Measurements from ENCODE around the gene GORASP1.

Gene GORASP1

DNA sequence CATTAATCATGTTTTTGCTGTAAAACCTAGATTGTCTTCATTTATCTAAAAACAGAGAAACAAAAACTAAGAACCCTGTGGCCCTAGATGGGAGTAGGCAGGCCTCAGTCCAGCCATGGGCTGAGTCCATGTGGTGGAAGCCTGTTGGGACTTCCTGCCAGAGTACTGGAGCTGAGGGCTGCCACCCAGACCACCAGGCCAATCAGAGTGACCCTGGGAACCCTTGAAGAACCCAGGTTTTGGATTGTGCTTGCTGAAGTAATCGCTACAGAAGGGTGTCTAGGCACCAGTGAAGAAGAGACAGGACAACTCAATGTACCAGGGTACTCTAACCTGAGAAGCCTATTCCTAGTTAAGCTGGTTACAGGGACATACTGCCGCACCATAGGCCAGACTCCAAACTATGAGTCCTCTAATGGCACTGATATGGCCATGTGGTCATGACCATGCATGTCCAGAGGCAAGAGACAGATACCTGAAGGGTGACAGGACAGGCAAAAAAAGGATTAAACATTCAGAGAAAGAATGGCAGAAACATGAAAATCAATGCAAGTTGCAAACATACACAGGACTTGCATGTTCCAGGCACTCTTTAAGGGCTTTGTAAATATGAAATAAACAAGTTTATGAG, 33.0 kb upstream of the GORASP1 start:
- no peak for FAIRE-seq

DNA sequence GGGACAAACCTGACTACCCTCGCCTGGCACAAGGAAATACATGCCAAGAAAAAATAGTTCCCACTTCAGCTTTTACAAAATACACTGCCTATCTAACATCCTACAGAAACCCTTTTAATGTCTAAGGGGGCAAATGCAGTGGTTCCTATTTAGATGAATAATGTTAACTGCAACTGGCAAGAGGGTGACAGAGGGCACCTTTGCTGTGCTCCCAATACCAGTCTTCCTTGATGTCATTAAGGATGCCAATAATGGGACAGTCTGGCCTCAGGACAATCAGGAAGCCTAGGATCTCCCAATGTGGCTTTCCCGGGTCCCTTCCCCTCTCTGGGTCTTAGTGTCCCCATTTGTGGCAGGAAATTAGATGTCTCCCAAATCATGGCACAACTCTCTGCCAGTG, 32.0 kb upstream of the GORASP1 start:
- FAIRE-seq = no peak

DNA sequence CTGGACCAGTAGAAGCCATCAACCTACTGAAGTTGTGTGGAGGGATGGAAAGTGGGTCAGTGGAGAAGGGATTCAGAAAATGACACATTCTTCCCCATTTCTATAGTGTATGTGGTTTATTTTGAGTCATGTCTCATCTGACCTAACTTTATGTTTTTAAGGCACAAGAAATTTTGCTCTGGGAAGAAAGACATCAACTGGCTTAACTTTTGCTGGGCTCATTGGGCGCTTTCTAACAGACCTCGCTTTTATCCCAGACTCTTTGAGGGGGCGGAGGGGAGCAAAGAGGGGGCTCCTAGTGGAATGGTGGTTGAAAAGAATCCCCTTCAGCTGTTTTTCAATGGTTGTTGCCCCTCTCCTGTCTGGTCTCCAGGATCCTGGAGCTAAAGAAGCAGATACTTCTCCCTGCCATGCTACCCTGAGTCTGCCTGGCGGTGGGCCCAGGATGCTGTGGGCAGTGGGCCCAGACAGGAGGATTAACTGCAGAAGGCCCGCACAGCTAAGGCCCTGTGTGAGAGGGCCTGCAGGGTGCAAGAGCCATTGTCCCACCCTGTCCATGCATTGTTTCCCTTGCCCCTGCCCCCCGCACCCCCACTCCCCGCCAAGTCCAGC, 31.5 kb upstream of the GORASP1 start:
- FAIRE-seq = no peak

DNA sequence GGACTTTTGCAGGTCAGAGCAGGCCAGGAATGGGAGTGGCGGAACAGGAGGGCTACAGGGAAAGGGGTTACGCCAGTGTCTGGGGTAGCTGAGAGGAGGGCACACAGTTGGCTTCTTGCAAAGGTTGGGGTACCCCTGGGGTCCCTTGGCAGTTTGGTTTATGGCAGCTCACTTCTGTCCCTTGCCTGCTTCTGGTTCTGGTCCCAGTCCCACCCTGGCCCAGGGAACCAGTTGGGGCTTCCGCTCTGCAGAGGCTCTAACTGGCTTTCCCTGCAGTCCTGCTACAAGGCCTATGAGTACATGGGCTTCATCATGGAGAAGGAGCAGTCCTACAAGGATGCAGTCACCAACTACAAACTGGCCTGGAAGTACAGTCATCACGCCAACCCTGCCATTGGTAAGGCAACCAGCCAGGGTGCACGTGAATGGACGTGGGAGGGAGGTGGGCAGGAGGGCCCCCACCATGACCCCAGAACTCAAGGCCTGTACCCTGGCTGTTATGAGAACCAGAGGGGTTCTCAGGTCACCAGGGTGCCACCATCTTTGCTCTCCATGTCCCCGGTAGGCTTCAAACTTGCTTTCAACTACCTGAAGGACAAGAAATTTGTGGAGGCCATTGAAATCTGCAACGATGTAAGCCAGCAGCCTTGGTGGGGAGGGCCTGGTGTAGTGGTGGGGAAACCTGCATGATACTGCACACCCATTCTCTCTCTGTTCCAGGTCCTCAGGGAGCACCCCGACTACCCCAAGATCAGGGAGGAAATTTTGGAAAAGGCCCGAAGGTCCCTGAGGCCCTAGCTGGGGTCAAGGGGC, 30.8 kb upstream of the GORASP1 start:
- FAIRE-seq = no peak

DNA sequence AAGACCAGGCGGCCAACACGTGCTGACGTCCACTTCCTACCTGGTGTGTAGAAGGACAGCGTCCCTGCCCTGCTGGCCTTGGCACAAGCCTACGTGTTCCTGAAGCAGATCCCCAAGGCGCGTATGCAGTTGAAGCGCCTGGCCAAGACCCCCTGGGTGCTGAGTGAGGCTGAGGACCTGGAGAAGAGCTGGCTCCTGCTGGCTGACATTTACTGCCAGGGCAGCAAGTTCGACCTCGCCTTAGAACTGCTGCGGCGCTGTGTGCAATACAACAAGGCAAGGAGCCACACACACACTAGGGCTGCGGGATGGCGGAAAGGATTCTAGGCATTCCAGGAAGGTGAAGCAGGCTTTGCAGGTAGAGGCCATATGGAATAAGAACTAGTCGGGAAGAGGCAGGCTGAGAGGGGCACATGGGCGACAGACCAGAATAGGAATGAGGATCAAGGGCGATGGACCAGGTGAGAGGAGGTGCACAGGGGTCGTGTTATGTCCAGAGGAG, 30.1 kb upstream of the GORASP1 start:
- FAIRE-seq = no peak

DNA sequence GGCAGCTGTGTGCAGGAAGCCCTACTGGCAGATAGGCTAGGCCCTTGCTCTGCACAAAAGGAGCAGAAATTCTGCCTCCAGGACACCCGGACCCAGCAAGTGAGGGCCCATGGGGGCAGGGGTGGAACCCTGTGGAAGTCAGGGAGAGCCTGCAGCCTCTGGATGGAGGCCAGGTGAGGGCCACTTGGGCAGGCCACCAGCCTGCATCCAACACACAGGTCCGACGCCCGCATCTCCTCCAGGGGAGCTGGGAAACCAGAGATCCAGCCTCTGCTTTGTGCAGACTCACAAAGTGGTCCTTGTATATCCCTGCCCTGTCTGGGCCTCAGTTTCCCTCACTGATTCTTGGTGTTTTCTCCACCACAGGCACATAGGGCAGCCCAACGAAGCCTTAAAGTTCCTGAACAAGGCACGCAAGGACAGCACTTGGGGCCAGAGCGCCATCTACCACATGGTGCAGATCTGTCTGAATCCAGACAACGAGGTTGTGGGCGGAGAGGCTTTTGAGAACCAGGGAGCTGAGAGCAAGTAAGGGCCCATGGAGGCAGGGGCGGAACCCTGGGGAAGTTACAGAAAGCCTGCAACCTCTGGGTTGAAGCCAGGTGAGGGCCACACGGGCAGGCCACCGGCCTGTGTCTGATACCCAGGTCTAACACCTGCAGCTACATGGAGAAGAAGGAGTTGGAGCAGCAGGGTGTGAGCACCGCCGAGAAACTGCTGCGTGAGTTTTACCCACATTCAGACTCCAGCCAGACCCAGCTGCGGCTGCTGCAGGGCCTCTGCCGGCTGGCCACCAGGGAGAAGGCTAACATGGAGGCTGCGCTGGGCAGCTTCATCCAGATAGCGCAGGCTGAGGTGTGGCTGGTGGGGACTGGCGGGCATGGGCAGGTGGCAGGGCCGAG, 29.4 kb upstream of the GORASP1 start:
- FAIRE-seq = no peak

DNA sequence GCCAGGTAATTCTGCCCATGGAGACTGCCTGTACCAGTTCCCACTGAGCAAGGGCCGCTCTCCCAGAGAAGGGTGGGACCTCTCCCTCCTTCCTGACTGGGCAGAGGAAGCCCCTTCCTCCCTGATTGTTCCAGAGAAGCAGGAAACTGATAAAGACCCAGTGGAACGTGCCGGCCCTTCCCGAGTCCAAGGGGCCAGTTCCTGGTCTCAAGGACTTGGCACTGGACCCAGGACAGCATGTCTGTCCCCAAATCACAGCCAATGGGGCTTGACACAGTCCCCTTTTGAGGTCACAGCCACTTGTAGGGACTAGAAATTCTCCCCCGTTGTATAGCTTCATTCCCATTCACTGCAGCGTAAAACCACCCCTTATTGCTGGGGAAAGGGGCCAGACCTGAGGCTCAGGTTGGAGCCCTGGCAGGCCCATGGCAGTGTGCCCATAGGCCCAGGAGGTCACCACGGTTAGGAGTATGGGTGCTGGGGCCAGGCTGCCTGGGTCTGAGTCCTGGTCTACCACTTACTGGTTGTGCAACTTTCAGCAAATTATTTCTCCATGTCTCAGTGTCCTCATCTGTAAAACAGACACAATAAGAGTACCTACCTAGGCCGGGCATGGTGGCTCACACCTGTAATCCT, 27.9 kb upstream of the GORASP1 start:
- no peak for FAIRE-seq

DNA sequence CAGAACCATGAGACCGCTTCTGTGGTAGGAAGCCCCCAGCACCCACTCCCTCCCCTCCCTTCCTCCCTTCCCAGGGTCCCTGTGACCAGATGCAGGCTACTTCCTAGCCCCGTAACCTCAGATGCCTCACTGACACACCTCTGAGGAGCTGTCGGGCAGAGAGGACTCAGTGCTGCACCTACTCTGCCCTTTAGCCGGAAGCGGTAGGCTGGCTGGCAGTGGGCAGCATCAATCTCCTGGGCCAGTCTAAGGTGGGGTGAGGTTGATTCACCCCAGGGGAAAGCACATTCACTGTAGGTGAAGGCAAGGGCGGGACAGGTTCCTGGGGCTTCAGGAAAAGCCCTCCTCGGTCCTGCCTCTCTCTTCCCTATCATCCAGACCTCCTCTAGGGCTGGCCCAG, 26.9 kb upstream of the GORASP1 start:
- no peak for FAIRE-seq

DNA sequence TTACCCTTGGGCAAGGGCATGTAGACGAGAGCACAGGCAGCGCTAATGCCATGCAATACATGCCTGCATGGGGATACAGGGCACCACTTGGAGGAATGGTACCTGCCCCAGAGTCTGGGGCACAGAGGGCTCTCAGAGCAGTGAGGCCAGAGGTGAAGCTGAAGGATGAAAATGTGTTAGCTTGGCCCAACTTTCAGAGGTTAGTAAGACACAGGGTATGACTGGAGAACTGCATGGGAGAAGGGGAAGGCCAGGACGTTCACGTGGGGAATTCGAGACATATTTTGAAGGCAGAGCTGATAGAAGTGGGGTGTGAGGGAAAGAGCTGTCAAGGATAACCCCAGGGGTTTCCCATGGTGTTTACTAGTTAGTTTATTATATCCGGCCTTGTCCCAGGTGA, 26.4 kb upstream of the GORASP1 start:
- FAIRE-seq = no peak

DNA sequence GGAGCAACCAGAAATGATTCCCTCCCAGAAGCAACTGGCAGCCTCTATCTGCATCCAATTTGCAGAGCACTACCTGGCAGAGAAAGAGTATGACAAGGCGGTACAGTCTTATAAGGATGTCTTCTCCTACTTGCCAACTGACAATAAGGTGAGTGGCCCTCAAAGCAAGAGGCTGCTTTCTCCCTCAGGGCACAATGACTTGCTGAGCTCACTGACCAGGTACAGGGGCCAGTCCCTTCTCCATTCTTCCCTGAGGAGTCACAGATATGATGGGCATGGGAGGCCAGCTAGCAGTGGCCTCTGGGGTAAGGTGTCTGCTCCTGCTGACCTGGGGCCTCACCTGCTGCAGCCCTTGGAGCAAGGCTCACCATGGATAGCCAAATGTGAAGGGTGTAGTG, 25.7 kb upstream of the GORASP1 start:
- FAIRE-seq = no peak

DNA sequence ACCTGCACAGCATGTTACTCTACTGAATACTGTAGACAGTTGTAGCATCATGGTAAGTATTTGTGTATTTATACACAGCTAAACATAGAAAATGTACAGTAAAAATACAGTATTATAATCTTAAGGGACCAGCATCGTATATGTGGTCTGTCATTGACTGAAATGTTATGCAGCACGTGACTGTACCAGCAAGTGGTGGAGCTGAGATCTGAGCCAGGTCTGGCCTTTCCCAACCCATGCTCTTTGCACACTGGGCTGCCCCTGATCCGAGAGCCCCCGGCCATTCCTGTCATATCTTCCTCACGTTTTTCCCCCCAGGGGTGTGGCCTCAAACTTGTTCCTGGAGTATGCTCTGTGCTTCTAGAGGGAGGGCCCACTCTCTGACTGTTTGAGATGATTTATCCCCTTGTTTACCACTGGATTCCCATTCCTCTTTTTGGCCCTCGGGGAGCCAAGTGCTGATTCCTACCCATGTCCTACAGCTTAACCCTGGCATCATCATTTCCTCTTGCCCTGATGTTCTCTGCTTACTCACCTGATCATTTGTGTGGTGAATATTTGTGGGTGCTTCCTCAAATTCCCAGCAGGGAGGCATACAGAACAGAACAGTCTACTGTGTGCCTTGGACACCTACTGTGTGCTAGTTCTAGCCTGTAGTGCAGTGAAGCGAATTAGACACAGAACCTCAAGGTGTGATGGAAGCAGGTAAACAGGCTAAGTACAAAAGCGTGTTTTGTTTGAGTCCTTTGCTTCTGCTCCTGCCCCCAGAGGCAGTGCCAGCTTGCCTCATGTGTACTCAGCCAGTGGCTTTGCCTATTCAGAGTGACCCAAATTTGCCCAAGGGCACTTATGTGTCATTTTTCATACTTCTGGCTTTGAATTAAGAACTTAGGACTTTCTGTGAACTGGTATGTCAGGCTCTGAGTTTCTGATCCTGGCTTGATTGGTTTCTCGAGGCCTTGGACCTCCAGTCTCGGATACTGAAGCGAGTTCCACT, 25.0 kb upstream of the GORASP1 start:
- FAIRE-seq = no peak

DNA sequence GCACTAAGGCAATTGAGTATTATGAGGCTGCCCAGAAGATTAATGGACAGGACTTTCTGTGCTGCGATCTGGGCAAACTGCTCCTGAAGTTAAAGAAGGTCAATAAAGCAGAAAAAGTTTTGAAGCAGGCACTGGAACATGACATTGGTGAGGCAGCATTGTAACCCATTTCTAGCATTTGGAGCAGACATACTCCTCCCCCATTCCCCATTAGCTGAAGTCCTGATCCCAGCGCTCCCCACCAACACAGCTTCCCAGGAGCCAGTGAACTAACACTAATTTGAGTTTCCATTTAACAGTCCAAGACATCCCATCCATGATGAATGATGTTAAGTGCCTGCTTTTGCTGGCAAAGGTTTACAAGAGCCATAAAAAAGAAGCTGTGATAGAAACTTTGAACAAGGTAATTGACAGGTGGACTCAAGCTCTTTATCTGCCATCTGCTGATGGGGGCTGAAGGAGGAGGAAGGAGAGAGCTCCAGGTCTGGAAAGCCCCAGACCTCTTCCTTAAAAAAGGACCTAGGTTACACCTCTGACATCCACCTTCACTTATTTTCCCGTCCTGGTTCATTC, 23.4 kb upstream of the GORASP1 start:
- no peak for FAIRE-seq

DNA sequence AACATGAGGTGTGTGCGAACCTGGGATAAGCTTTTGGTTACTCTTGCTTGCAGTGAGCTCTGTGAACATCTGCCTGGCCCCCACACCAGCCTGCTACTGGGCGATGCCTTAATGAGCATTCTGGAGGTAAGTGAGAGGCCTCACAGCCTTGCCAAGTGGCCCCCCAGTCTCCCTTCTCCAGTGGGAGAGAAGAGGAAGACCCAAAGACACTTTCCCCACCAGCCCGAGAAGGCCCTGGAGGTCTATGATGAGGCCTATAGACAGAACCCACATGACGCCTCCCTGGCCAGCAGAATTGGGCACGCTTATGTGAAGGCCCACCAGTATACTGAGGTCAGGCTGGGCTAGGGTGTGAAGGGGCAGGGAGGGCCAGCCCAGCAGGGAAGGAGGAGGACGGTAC, 22.6 kb upstream of the GORASP1 start:
- FAIRE-seq = no peak

DNA sequence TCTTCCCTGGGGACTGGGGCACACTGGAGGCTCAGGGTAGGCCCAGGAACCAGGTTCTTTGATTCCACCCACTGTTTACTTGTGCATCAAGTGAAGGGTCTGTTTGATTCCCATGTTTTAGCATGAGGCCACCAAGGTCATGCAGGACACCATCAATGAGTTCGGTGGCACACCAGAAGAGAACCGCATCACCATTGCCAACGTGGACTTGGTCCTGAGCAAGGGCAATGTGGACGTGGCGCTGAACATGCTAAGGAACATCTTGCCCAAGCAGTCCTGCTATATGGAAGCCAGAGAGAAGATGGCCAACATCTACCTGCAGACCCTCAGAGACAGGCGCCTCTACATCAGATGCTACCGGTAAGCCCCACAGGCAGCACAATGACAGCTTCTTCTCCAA, 21.5 kb upstream of the GORASP1 start:
- no peak for FAIRE-seq

DNA sequence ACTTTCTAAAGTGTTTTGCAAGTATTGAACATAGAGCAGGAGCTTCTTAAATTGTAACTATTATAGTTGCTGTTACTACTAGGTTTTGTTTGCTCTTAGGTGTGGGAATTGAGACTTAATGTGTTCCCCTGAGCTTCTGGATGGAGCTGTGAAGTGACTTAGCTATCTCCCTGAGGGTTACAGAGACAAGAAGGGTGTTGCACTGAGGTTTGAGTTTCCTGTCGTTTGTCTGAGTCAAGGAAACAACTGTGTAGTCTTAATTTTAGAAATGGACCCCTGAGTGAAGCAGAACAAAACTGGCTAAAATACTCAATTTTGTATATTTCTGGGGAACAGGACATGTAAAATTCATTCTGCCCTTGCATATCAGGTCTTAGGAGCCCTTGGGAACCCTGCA, 20.5 kb upstream of the GORASP1 start:
- FAIRE-seq = no peak

DNA sequence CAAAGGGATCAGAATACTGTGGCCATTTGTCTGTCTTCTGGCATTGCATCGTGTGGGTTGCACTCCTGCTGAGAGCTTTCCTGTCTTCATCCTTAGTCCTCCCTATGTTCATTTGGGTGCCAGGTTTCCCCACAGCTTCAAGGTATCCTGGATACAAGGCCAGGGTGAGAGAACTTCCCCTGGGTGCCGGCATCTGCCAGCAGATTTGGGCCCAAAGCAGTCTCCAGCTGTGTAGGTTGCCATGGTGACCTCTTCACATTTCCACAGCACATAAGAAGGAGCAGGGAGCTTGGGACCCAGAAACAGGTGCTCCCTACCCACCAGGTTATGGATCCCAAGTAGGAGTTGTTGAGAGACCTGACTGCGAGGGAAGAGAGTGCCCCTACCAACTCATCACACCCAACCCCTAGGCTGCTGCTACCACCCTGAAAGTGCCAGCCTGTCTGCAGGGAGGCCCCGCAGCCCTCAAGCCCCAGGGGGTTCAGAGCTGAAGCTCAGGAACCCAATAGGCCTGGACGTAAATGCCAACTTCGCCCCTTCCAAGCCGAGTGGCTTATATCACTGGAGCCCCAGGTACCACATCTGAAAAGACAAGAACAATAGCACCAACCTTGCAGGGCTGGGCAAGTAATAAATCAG, 20.0 kb upstream of the GORASP1 start:
- no peak for FAIRE-seq

DNA sequence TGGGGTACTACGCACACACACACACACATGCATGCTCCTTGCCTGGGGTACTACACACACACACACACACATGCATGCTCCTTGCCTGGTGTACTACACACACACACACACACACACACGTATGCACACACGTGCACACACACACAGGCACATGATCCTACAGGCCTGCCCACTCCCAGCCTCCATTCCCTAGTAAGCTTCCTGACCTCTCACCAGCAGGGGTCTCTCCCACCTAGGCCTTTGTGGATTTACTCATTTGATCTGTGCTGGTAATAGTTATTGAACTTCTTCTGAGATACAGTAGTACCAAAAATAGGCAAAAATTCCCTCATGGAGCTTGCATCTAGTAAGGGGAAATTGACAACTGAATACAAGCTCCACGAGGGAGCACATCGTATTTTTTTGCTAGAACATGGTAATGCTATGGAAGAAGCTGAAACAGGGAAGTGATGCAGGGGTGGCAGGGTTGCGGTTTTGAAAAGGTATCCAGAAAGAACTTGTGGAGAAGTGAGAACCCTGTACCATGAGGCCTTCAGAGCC, 19.2 kb upstream of the GORASP1 start:
- no peak for FAIRE-seq

DNA sequence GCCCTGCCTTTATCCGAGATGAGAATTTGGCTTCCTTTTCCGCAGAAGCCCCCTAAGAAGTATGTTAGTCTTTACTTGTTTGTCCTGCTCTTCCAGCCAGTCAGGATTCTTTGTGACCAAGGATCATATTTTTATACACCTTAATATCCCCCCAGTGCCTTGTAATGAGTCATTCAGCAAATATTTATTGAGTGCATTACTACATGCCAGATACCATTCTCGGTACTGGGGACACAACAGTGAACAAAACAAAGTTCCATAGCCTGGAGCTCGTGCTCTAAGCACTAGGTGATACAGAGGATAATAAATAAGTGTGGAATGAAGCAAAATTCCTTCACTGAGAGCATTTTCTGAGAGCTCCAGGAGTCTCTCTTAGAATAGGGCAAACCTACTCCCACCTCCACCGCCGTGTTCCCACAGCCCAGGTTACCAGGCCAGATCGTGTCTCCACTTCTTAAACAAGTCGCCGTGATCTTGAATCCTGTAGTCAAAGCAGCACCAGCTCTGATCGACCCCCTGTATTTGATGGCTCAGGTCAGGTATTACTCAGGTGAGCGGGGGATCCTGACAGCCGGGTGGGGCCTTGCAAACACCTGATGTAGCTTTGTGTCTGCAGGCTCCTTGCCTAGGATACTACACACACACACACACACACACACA, 18.5 kb upstream of the GORASP1 start:
- FAIRE-seq = no peak

All from G401.6 (cell line).